ENCODE data around the gene SYTL1. TPM values are rescaled to one million over a fixed set of nuclear protein-coding genes. Genes with fewer than 3 reads are reported as not detected.

Gene SYTL1
- polyA plus RNA-seq, 1 of the 3 experiments (the other 2 are of a cell fraction), result 3.0 TPM

DNA sequence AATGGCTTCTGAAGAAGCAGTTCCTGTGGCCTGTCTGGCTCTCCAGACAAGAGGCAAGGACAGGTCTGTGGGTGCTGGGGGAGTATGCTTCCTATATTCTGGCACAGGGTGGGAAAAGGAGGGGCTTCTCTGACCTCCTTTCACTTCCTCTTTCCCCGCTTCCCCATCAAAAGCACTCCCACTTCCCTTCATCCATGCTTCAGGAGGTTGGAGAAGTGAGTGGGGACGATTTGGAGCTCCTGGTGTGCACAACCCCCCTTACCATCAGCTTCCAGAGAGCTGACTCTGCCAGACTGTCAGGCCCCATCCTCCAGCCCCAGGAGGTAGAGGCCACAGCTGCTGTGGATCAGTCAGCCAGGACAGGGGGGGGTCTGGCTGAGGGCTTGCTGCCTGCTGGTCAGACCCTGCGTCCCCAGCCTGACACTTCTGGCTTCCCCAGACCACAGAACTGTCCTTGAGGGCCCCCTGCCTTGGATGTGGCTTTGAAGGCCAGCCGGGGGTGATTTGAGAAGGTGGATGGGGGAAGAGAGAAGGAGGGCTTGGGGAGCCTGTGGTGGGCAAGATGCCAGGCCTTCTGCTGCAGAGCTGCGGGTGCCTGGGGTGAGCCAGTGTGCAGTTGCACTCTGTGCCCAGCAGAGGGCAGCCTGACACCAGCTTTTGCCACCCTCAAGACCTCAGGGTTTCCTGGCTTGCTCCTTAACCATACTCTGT, 41.3 kb upstream of the SYTL1 start:
- H3K9me3 ChIP-seq, result no peaks in the 10 kb centered on the region
- no peaks in the 10 kb centered on the region for H3K79me2 ChIP-seq (ENCODE audit: insufficient read depth)
- ChIA-PET POLR2A (interaction anchor here (0.5 to 3.1 kb wide), 13 partner anchors 12 to 701 kb away, joined by 3 to 24 read pairs (median 4); partner anchors contain the start of genes MAP3K6 and SLC9A1), CTCF (interaction anchor here (0.5 to 23.3 kb wide), 63 partner anchors 9 to 422 kb away, joined by 3 to 731 read pairs (median 4); partner anchors contain the start of genes AHDC1, CD164L2, FCN3 and GPR3)
- H4K20me1 ChIP-seq (ENCODE audit: insufficient read depth), result no peaks in the 10 kb centered on the region
- peak overlapping the region; percentile 68 for H3K4me2 ChIP-seq
- no peaks in the 10 kb centered on the region for H3K27me3 ChIP-seq (ENCODE audit: insufficient read depth)
- WGBS (ENCODE audit: low lambda C conversion rate), result 25% methylated on average over 5 of the region's 5 CpGs
- no peaks in the 10 kb centered on the region for H3K9me2 ChIP-seq
- peak overlapping the region; percentile 12 to 14; a peak in 2 of 4 replicates for H3K4me3 ChIP-seq (ENCODE audit: low read depth in 2 of 2, low read length in 1 of 2)
- peaks cover 28 to 52% of the 10 kb centered on the region in 2 experiments for H3K4me1 ChIP-seq (ENCODE audit: control insufficient read depth in 1 of 2, insufficient read depth in 2 of 2, low read depth in 1 of 2, low read length in 1 of 2)
- DNase-seq, result peak; percentile 90
- peak overlapping the region; percentile 92 to 99 for H3K27ac ChIP-seq (ENCODE audit: low read depth in 2 of 2, low read length in 1 of 2)
- H3F3A ChIP-seq (replicated peaks; ENCODE audit: insufficient read depth), result peaks cover 23% of the 10 kb centered on the region
- peak overlapping the region; percentile 52 for H3K9ac ChIP-seq
- peak overlapping the region; percentile 52; the same call in 1 of the 2 replicates for H2AFZ ChIP-seq (ENCODE audit: low read depth)
- H3K36me3 ChIP-seq (replicated peaks in 1 of 2; ENCODE audit: control insufficient read depth in 1 of 2, insufficient read depth in 2 of 2, low read length in 1 of 2), result peaks cover 3 to 32% of the 10 kb centered on the region in 2 experiments
- TF ChIP-seq EP300 (IDR thresholded peaks at IDR 0.05; ENCODE audit: borderline replicate concordance in 1 of 2, low read depth in 1 of 2, low read length in 1 of 2) (peak; percentile 40 to 70; a peak in 3 of 4 replicates), JUND (IDR thresholded peaks at IDR 0.05) (no peak), RXRA (IDR thresholded peaks at IDR 0.05; ENCODE audit: borderline replicate concordance, low read depth) (no peak), SMC3 (IDR thresholded peaks at IDR 0.05; ENCODE audit: low read depth, low read length) (peak; percentile 95), TEAD4 (IDR thresholded peaks at IDR 0.05; ENCODE audit: borderline replicate concordance, insufficient read depth) (no peak), ELF1 (IDR thresholded peaks at IDR 0.05) (no peak), CHD2 (IDR thresholded peaks at IDR 0.05; ENCODE audit: low read length, partially characterized antibody) (peak; percentile 69), FOXM1 (IDR thresholded peaks at IDR 0.05; ENCODE audit: low read depth) (no peak), RCOR1 (IDR thresholded peaks at IDR 0.05; ENCODE audit: low read length) (no peak), TCF12 (IDR thresholded peaks at IDR 0.05) (peak; percentile 86), MXI1 (IDR thresholded peaks at IDR 0.05; ENCODE audit: low read depth, low read length) (no peak), FOSL2 (IDR thresholded peaks at IDR 0.05; ENCODE audit: borderline replicate concordance, low read depth) (no peak), POLR2AphosphoS5 (IDR thresholded peaks at IDR 0.05; ENCODE audit: low read depth, low read length) (no peak), RFX5 (IDR thresholded peaks at IDR 0.05; ENCODE audit: low read length) (no peak), TAF1 (IDR thresholded peaks at IDR 0.05; ENCODE audit: borderline replicate concordance, low read depth, low read length) (peak; percentile 6; the same call in 1 of the 2 replicates), RAD21 (IDR thresholded peaks at IDR 0.05; ENCODE audit: low read length) (peak; percentile 96), NFIC (IDR thresholded peaks at IDR 0.05; ENCODE audit: borderline replicate concordance) (peak; percentile 77), GABPA (IDR thresholded peaks at IDR 0.05; ENCODE audit: low read depth) (no peak), GATA2 (CRISPR knock-in tag; IDR thresholded peaks at IDR 0.05) (no peak)
- TF ChIP-seq, protein P1, sequence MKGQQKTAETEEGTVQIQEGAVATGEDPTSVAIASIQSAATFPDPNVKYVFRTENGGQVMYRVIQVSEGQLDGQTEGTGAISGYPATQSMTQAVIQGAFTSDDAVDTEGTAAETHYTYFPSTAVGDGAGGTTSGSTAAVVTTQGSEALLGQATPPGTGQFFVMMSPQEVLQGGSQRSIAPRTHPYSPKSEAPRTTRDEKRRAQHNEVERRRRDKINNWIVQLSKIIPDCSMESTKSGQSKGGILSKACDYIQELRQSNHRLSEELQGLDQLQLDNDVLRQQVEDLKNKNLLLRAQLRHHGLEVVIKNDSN (IDR thresholded peaks at IDR 0.05; ENCODE audit: borderline replicate concordance, low read depth), result no peak
- TF ChIP-seq, protein P2, sequence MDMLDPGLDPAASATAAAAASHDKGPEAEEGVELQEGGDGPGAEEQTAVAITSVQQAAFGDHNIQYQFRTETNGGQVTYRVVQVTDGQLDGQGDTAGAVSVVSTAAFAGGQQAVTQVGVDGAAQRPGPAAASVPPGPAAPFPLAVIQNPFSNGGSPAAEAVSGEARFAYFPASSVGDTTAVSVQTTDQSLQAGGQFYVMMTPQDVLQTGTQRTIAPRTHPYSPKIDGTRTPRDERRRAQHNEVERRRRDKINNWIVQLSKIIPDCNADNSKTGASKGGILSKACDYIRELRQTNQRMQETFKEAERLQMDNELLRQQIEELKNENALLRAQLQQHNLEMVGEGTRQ (IDR thresholded peaks at IDR 0.05; ENCODE audit: borderline replicate concordance, low read depth, low read length), result no peak
- TF ChIP-seq, protein P3, sequence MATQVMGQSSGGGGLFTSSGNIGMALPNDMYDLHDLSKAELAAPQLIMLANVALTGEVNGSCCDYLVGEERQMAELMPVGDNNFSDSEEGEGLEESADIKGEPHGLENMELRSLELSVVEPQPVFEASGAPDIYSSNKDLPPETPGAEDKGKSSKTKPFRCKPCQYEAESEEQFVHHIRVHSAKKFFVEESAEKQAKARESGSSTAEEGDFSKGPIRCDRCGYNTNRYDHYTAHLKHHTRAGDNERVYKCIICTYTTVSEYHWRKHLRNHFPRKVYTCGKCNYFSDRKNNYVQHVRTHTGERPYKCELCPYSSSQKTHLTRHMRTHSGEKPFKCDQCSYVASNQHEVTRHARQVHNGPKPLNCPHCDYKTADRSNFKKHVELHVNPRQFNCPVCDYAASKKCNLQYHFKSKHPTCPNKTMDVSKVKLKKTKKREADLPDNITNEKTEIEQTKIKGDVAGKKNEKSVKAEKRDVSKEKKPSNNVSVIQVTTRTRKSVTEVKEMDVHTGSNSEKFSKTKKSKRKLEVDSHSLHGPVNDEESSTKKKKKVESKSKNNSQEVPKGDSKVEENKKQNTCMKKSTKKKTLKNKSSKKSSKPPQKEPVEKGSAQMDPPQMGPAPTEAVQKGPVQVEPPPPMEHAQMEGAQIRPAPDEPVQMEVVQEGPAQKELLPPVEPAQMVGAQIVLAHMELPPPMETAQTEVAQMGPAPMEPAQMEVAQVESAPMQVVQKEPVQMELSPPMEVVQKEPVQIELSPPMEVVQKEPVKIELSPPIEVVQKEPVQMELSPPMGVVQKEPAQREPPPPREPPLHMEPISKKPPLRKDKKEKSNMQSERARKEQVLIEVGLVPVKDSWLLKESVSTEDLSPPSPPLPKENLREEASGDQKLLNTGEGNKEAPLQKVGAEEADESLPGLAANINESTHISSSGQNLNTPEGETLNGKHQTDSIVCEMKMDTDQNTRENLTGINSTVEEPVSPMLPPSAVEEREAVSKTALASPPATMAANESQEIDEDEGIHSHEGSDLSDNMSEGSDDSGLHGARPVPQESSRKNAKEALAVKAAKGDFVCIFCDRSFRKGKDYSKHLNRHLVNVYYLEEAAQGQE (IDR thresholded peaks at IDR 0.05; ENCODE audit: low read depth, low read length), result no peak
- TF ChIP-seq, protein P4, sequence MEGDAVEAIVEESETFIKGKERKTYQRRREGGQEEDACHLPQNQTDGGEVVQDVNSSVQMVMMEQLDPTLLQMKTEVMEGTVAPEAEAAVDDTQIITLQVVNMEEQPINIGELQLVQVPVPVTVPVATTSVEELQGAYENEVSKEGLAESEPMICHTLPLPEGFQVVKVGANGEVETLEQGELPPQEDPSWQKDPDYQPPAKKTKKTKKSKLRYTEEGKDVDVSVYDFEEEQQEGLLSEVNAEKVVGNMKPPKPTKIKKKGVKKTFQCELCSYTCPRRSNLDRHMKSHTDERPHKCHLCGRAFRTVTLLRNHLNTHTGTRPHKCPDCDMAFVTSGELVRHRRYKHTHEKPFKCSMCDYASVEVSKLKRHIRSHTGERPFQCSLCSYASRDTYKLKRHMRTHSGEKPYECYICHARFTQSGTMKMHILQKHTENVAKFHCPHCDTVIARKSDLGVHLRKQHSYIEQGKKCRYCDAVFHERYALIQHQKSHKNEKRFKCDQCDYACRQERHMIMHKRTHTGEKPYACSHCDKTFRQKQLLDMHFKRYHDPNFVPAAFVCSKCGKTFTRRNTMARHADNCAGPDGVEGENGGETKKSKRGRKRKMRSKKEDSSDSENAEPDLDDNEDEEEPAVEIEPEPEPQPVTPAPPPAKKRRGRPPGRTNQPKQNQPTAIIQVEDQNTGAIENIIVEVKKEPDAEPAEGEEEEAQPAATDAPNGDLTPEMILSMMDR (IDR thresholded peaks at IDR 0.05), result peak; percentile 92
- TF ChIP-seq, protein P5, sequence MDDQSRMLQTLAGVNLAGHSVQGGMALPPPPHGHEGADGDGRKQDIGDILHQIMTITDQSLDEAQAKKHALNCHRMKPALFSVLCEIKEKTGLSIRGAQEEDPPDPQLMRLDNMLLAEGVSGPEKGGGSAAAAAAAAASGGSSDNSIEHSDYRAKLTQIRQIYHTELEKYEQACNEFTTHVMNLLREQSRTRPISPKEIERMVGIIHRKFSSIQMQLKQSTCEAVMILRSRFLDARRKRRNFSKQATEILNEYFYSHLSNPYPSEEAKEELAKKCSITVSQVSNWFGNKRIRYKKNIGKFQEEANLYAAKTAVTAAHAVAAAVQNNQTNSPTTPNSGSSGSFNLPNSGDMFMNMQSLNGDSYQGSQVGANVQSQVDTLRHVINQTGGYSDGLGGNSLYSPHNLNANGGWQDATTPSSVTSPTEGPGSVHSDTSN (IDR thresholded peaks at IDR 0.05), result peak; percentile 63
